G401 (cell line): ENCODE results near the gene TINAGL1. TPM values are rescaled to one million over a fixed set of nuclear protein-coding genes. Genes with fewer than 3 reads are reported as not detected.

Source experiments
- DNase-seq: peaks from one replicate; pipeline ENCODE4 v3.0.0-alpha.2; 2015; ENCODE audit warnings: low spot score
- in situ Hi-C: cut with HindIII; loops from 2 replicates; pipeline ENCODE4 v1.10.0; 2016; ENCODE audit warnings: low sequenced_read_pairs, mixed read lengths
- total RNA-seq: library from RNA; depleted of rRNA; stranded (reverse); fragments of >200 nt; shearing (Covaris generic); gene quantifications from 2 replicates; pipeline ENCODE4 v1.2.3, GENCODE V29; 2014; rRNA removed

TINAGL1 gene
- total RNA-seq, 1 experiment from 2014 or later = 61.7 TPM

GRCh38 chr1:31621847-31622730, 45.8 kb downstream of the TINAGL1 start:
- in situ Hi-C loops = no loop called here
- no peak for DNase-seq

DNA sequence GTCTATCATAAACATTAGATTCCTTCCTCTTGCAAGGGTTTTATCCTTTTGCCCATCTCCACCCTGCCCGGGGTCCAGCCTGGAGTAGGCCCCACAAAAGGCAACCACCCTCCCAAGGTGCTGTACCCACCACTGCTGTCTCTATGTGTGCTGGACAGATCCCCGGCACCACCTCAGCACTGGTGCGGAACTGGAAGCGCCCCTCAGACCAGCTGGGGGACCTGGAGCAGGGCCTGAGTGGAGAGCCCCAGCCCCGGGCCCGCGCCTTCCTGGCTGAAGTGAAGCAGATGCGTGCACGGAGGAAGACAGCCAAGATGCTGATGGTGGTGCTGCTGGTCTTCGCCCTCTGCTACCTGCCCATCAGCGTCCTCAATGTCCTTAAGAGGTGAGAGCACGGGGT, 47.0 kb downstream of the TINAGL1 start:
- in situ Hi-C loops = no loop called here
- DNase-seq = no peak

- in situ Hi-C loops = no loop called here
- DNase-seq = no peak
Measured at GRCh38 chr1:31624309-31624708, 48.0 kb downstream of the TINAGL1 start.

DNA sequence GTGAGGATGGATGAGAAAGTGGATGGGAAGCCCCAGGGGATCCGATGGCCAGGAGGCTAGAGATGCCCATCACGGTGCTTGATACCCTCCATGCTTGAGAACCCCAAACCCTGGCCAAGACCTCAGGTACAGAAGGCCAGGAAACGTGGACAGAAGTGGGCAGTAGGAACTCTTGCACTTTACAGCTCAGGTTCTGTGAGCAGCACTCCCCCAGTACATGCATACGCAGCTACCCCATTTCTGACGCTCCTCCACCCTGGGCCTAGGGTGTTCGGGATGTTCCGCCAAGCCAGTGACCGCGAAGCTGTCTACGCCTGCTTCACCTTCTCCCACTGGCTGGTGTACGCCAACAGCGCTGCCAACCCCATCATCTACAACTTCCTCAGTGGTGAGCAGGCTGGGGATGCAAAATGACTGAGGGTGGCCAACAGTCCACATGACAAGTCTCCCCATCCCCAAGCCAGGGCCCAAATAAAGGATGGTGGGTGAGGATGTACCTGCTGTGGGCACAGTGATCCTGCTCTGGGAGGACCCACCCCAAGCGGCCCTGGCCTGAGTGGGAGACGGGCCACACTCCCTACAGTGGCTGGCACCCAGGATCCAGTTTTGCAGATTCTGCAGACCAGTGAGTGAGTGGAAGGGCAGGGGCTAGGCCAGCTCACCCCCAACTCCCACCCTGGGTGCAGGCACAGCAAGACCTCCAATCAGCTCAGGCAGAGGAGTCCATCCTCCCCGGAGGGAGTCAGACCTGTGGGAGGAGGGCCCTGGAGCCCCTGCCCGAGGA, 48.6 kb downstream of the TINAGL1 start:
- DNase-seq = no peak
- in situ Hi-C loops = no loop called here

- in situ Hi-C loops = no loop called here
- no peak for DNase-seq
Measured at GRCh38 chr1:31625561-31626222, 49.4 kb downstream of the TINAGL1 start.

- DNase-seq = peak; percentile 46
- in situ Hi-C loops = no loop called here
Measured at GRCh38 chr1:31626223-31627207, 50.2 kb downstream of the TINAGL1 start.

DNA sequence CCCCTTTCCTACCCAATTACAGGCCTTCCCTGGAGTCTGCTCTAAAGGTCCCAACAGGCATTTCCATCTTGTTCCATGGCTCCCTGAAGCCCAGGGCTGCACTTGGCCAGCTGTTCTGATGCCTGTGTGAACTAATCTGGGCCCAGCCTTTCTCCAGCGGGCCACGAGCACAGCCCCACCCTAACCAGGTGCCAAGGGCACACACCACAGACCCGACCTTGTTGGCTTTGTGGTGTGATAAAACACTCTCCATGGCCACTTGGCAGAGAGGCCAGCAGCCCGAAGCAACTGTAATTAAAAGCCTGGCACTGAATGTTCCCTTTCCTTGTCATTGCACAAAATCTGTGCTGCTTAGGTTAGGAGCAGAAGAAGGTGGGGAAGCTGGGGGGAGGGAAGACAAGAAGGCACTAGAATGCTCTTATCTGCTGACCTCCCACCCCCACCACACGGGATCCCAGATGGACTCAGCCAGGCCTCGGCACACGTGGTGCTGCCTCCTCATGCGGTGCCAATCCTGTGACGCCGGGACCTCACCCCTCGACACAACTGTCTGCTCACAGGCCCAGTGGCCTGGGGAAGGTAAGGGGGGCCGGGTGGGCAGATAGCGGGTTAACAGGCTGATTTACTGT, 51.1 kb downstream of the TINAGL1 start:
- DNase-seq = peak; percentile 92
- in situ Hi-C loops = no loop called here

GRCh38 chr1:31627930-31628559, 51.7 kb downstream of the TINAGL1 start:
- in situ Hi-C loops = no loop called here

GRCh38 chr1:31628931-31629556, 52.7 kb downstream of the TINAGL1 start:
- DNase-seq = no peak
- in situ Hi-C loops = no loop called here

More at GRCh38 chr1:31627930-31628559, 51.7 kb downstream of the TINAGL1 start:
- DNase-seq = peak; percentile 94

- no peak for DNase-seq
- in situ Hi-C loops = no loop called here
Measured at GRCh38 chr1:31632649-31633048, 56.3 kb downstream of the TINAGL1 start.

GRCh38 chr1:31633117-31633516, 56.8 kb downstream of the TINAGL1 start:
- in situ Hi-C loops = no loop called here
- no peak for DNase-seq

Other genes with a start within 250 kb of the TINAGL1 start
- 0.25 TPM in 1 of 2 replicates, not detected in the other for gene FABP3, start 203.4 kb upstream of the TINAGL1 start, total RNA-seq
- 12.9 and 15.6 TPM in 2 replicates for gene SERINC2, start 163.3 kb upstream of the TINAGL1 start, total RNA-seq
- gene HCRTR1, start 41.2 kb downstream of the TINAGL1 start, total RNA-seq = 2.0 and 4.2 TPM in 2 replicates
- 75.9 and 77.7 TPM in 2 replicates for gene PEF1, start 68.4 kb downstream of the TINAGL1 start, total RNA-seq
- 50.5 and 56.2 TPM in 2 replicates for gene COL16A1, start 127.5 kb downstream of the TINAGL1 start, total RNA-seq
- 45.4 and 49.5 TPM in 2 replicates for gene ADGRB2, start 187.8 kb downstream of the TINAGL1 start, total RNA-seq
- 11.8 and 25.3 TPM in 2 replicates for gene SPOCD1, start 239.5 kb downstream of the TINAGL1 start, total RNA-seq